Ovary (tissue), 9 donors: ENCODE data around the gene SLC2A5. TPM values are rescaled to one million over a fixed set of nuclear protein-coding genes. Genes with fewer than 3 reads are reported as not detected.

Experiments used
- DNase-seq, 5 donors: peaks; one replicate each; pipeline ENCODE4 v3.0.0-alpha.2; 2019 to 2020
- H3K27ac ChIP-seq, 2 donors: fragments of 200-600 bp; one replicate each; pipeline versions ENCODE4 v1.5.1 to v1.8.0; 2019 to 2022
- H3K27me3 ChIP-seq: fragments of 200-600 bp; one replicate; pipeline ENCODE4 v1.8.0; 2022
- H3K36me3 ChIP-seq: fragments of 200-600 bp; sonication (generic); one replicate; pipeline ENCODE4 v1.5.1; 2019
- H3K4me1 ChIP-seq: one replicate; pipeline ENCODE4 v1.8.1; 2013; ENCODE audit warnings: mild to moderate bottlenecking, moderate library complexity; ENCODE audit not compliant: insufficient read depth
- H3K4me3 ChIP-seq: fragments of 200-600 bp; sonication (generic); one replicate; pipeline ENCODE4 v1.5.1; 2017
- H3K9me3 ChIP-seq, 2 donors: fragments of 200-600 bp in 1 of 2; sonication (generic) in 1 of 2; one replicate each; pipeline versions ENCODE4 v1.5.1 to v1.8.1; 2013 to 2019; ENCODE audit warnings: mild to moderate bottlenecking in 1 of 2, moderate library complexity in 1 of 2
- EP300 ChIP-seq: sonication (generic); formaldehyde crosslinking; IDR thresholded peaks from one replicate; pipeline ENCODE4 v1.6.1; 2017; ENCODE audit warnings: antibody characterized with exemption
- POLR2A ChIP-seq: fragments of 450-650 bp; IDR thresholded peaks from one replicate; pipeline ENCODE4 v1.6.1; 2017; ENCODE audit warnings: antibody characterized with exemption, mild to moderate bottlenecking, moderate library complexity
- WGBS, 3 donors: extraction: QIAGEN DNeasy Blood & Tissue Kit in 1 of 3; methylation state at CpG; one replicate each; pipeline versions ENCODE4 v1.1.5 to v1.1.7; 2013 to 2017; 5-methylcytosine and 5-hydroxymethylcytosine counted together
- intact Hi-C, 4 donors: fragments of 100-400 bp; cut with DNase I; formaldehyde crosslinking; loops; one replicate each; pipeline versions ENCODE4 v1.11.0 to v1.15.1; 2022 to 2023
- polyA plus RNA-seq, 2 donors: library from polyadenylated mRNA; stranded (reverse); fragments of 200-250 nt in 1 of 2; fragments of 350-450 nt in 1 of 2; fragmentation: Illumina TruSeq in 1 of 2; extraction: RNeasy Lipid Tissue Mini Kit (QIAGEN cat#74804) in 1 of 2; gene quantifications; one replicate each; pipeline ENCODE4 v1.2.3, GENCODE V29; 2013 to 2014
- total RNA-seq, 7 donors: library from RNA; depleted of rRNA in 2 of 7; stranded (reverse); fragments of >200 nt in 2 of 7; fragmentation: NEBNext Ultra II Directional in 3 of 7; extraction: Animal tissue kit (Norgen Biotek cat#: 25700) in 3 of 7; gene quantifications; one replicate each; pipeline versions ENCODE4 v1.1.0 to v1.2.4, GENCODE V29; 2016 to 2023
- TF ChIP-seq, protein P1 (sequence below), 3 donors: fragments of 450-650 bp in 2 of 3; fragments of 200-600 bp in 1 of 3; IDR thresholded peaks; one replicate each; pipeline versions ENCODE4 v1.5.1 to v1.8.0; 2016 to 2022; ENCODE audit warnings: antibody characterized with exemption in 3 of 3, mild to moderate bottlenecking in 1 of 3
- donor health status: DM: no; HTN: no; CAD: no; lungs with moderate emphysema.
- donor health status: DM: no; HTN: no; CAD: no.
- donor health status: Bipolar disorder and iron deficiency.
- donor health status: DM: yes; HTN: yes; CAD: no.
- donor health status: DM: no; HTN: no; CAD: no.
- donor health status: DM: yes; HTN: yes; CAD: no.

The SLC2A5 gene
- total and polyA plus RNA-seq, 9 donors, result 0.64 to 19.4 (median 5.6) TPM

DNA sequence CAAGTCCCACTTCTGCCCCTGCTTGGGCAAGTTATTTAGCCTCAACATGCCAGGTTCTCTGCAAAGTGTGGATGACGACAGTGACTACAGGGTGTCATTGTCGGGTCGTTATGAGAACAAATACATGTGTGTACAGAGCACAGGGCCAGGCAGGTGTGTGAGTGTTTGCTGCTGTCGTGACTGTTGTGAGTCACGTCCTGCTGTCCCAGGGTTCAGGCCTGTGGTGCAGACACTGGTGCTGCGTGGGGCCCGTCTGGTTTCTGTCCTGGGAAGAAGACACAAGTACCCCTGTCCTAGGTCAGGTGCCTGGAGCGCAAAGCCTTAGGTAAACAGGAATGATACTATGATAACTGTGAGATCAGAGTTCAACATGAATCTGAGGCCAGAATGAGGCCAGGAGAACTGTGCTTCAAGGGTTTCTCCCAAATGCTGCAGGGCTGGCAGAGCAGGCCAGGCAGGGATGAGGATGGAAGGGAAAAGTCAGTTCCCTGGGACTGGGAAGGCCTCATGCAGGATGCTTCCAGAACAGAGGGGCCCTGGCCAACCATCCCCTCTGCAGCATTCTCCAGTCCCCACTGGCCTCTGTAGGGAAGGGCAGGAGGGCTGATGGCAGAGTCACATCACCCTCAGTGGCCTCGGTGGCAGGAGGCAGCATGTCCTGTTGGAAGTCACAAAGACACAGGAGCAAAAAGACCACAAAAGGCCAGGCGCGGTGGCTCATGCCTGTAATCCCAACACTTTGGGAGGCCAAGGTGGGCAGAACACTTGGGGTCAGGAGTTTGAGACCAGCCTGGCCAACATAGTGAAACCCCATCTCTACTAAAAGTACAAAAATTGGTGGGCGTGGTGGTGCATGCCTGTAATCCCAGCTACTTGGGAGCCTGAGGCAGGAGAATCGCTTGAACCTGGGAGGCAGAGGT is 43.8 kb upstream of the SLC2A5 start:
- intact Hi-C loops, result loop anchor here in 3 of 4 donors (5.0 to 10.0 kb wide), 2 partner anchors 84 to 382 kb away; no protein-coding TSS in a partner anchor
- 92 to 93% (median 93%) methylated on average over 13 of the region's 13 CpGs for WGBS, 3 donors
- no peaks in the 10 kb centered on the region for H3K27me3 ChIP-seq
- DNase-seq, result peak in 3 of 5 donors; percentile 16 to 34 (median 17)
- H3K9me3 ChIP-seq, result no peaks in the 10 kb centered on the region
- no peaks in the 10 kb centered on the region for H3K36me3 ChIP-seq
- H3K27ac ChIP-seq, result no peak overlapping the region
- no peaks in the 10 kb centered on the region for H3K4me1 ChIP-seq
- H3K4me3 ChIP-seq, result no peak overlapping the region
- no peak for TF ChIP-seq EP300
- TF ChIP-seq POLR2A, result no peak
- TF ChIP-seq, protein P1, sequence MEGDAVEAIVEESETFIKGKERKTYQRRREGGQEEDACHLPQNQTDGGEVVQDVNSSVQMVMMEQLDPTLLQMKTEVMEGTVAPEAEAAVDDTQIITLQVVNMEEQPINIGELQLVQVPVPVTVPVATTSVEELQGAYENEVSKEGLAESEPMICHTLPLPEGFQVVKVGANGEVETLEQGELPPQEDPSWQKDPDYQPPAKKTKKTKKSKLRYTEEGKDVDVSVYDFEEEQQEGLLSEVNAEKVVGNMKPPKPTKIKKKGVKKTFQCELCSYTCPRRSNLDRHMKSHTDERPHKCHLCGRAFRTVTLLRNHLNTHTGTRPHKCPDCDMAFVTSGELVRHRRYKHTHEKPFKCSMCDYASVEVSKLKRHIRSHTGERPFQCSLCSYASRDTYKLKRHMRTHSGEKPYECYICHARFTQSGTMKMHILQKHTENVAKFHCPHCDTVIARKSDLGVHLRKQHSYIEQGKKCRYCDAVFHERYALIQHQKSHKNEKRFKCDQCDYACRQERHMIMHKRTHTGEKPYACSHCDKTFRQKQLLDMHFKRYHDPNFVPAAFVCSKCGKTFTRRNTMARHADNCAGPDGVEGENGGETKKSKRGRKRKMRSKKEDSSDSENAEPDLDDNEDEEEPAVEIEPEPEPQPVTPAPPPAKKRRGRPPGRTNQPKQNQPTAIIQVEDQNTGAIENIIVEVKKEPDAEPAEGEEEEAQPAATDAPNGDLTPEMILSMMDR (IDR thresholded peaks at IDR 0.05), result no peak

DNA sequence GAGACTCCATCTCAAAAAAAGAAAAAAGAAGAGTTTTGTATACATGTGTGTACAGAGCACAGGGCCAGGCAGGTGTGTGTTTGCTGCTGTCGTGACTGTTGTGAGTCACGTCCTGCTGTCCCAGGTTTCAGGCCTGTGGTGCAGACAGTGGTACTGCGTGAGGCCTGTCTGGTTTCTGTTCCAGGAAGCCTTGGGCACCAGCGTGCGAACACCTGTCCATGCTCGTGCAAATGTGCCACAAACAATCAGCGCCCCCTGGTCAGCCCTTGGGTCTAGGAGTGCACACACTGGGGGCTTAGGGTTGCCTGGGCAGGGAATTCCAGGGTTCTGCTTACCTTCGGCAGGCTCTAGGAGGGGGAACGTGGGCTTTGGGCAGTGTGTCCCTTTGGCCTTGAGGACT is 42.5 kb upstream of the SLC2A5 start:
- peak in 3 of 5 donors; percentile 26 to 32 (median 26) for DNase-seq
- TF ChIP-seq POLR2A (no peak), EP300 (no peak)
- TF ChIP-seq, protein P1 (IDR thresholded peaks at IDR 0.05), result no peak
- Histone ChIP-seq H3K27me3 (no peaks in the 10 kb centered on the region), H3K27ac (no peak overlapping the region), H3K4me1 (peaks cover 1% of the 10 kb centered on the region), H3K4me3 (no peak overlapping the region), H3K36me3 (no peaks in the 10 kb centered on the region), H3K9me3 (no peaks in the 10 kb centered on the region)
- WGBS, 3 donors, result 89 to 95% (median 95%) methylated on average over 9 of the region's 9 CpGs
- intact Hi-C loops, result loop anchor here in 3 of 4 donors (2.0 to 10.0 kb wide), 3 partner anchors 85 to 383 kb away; no protein-coding TSS in a partner anchor

DNA sequence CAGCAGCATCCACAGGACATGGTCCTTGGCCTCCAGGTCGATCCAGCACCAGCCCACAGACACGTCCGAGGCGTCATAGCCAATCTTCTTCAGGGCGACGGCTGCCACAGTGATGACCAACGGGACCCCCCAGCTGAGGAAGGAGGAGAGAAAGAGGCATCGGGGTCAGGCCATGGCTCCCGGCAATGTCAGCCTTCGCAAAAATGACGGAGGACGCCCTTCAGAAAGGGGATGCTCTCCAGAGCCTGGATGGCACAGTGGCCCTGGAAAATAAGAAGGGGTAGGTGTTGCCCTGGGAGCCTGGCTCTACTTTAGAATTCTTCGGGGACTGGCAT is 41.9 kb upstream of the SLC2A5 start:
- Histone ChIP-seq H3K9me3 (no peaks in the 10 kb centered on the region), H3K4me3 (no peak overlapping the region), H3K36me3 (no peaks in the 10 kb centered on the region), H3K27me3 (no peaks in the 10 kb centered on the region), H3K27ac (no peak overlapping the region), H3K4me1 (peaks cover 2% of the 10 kb centered on the region)
- WGBS, 3 donors, result 81 to 86% (median 82%) methylated on average over 11 to 13 of the region's 13 CpGs
- TF ChIP-seq, protein P1 (IDR thresholded peaks at IDR 0.05), result no peak
- TF ChIP-seq EP300 (no peak), POLR2A (no peak)
- DNase-seq, result peak in 1 of 5 donors; percentile 44
- intact Hi-C loops, result loop anchor here in 3 of 4 donors (2.0 to 10.0 kb wide), 3 partner anchors 86 to 383 kb away; no protein-coding TSS in a partner anchor

DNA sequence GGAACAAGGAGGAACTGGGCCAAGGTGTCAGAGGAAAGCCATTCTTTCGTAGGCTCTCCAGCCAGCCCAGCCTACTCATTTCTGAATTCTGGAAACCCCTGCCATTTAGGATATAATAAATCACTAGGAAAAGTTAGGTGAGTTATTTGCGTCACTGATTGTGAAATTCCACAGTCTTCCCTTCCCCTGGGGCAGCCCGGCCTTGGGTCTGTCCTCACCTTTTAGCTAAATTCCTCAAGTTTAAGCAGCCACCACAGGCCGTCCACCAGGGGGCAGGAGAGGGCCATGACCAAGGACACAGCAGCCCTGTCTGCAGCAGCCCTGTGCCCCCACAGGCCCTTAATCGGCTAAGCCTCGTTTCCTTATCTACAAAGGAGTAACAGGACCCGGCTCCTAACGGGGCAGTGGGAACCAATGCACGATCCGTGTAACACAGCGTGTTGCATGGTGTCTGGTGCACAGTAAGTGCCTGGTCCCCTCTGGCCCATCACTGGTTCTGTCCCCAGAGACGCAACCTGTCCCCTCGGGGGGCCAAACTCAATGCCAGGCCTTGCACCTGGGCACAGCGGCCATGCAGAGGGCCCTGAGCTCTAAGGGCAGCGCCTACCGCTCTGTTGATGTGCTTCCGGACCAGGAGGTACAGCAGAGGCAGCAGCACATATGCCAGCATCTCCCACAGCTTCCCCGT is 41.4 kb upstream of the SLC2A5 start:
- WGBS, 3 donors, result 34 to 37% (median 36%) methylated on average over 17 to 18 of the region's 18 CpGs
- peak; percentile 92 to 97 (median 95) for DNase-seq
- TF ChIP-seq, protein P1 (IDR thresholded peaks at IDR 0.05), result peak; percentile 84 to 97 (median 92)
- TF ChIP-seq EP300 (no peak), POLR2A (peak; percentile 12)
- intact Hi-C loops, result loop anchor here in 3 of 4 donors (2.0 to 10.0 kb wide), 3 partner anchors 86 to 384 kb away; no protein-coding TSS in a partner anchor
- Histone ChIP-seq H3K36me3 (no peaks in the 10 kb centered on the region), H3K27ac (no peak overlapping the region), H3K4me3 (no peak overlapping the region), H3K4me1 (peaks cover 2% of the 10 kb centered on the region), H3K27me3 (no peaks in the 10 kb centered on the region), H3K9me3 (no peaks in the 10 kb centered on the region)
